Sigmoid colon (tissue), 7 donors: ENCODE data around the gene CAMSAP3. TPM values are rescaled to one million over a fixed set of nuclear protein-coding genes. Genes with fewer than 3 reads are reported as not detected.

ENCODE experiments used
- DNase-seq: peaks from one replicate; pipeline ENCODE4 v3.0.0-alpha.2; 2019
- H3K27ac ChIP-seq, 4 donors: fragments of 200-600 bp; sonication (generic); one replicate each; pipeline ENCODE4 v1.5.1; 2016 to 2019; ENCODE audit warnings: mild to moderate bottlenecking in 1 of 4
- H3K27me3 ChIP-seq, 3 donors: fragments of 200-600 bp; sonication (generic); one replicate each; pipeline ENCODE4 v1.5.1; 2019; ENCODE audit warnings: mild to moderate bottlenecking in 1 of 3
- H3K36me3 ChIP-seq, 4 donors: fragments of 200-600 bp; sonication (generic); one replicate each; pipeline ENCODE4 v1.5.1; 2016 to 2019
- H3K4me1 ChIP-seq, 4 donors: fragments of 200-600 bp; sonication (generic); one replicate each; pipeline ENCODE4 v1.5.1; 2017 to 2019
- H3K4me3 ChIP-seq, 4 donors: fragments of 200-600 bp; sonication (generic); one replicate each; pipeline ENCODE4 v1.5.1; 2017 to 2019; ENCODE audit warnings: mild to moderate bottlenecking in 2 of 4, moderate library complexity in 1 of 4
- H3K9me3 ChIP-seq, 4 donors: fragments of 200-600 bp in 3 of 4; sonication (generic) in 3 of 4; one replicate each; pipeline versions ENCODE4 v1.5.1 to v1.6.1; 2013 to 2019
- CTCF ChIP-seq, 4 experiments: fragments of 450-650 bp in 3 of 4; fragments of 200-600 bp in 1 of 4; IDR thresholded peaks; one replicate each; pipeline ENCODE4 v1.5.1; 2016 to 2019; ENCODE audit warnings: antibody characterized with exemption in 4 of 4, mild to moderate bottlenecking in 3 of 4, moderate library complexity in 2 of 4
- EP300 ChIP-seq, 4 donors: sonication (generic); formaldehyde crosslinking; IDR thresholded peaks; one replicate each; pipeline ENCODE4 v1.6.1; 2017; ENCODE audit warnings: antibody characterized with exemption in 4 of 4
- POLR2A ChIP-seq, 2 donors: fragments of 450-650 bp; IDR thresholded peaks; one replicate each; pipeline ENCODE4 v1.6.1; 2016; ENCODE audit warnings: antibody characterized with exemption in 2 of 2, mild to moderate bottlenecking in 2 of 2, moderate library complexity in 2 of 2
- POLR2AphosphoS5 ChIP-seq, 4 donors: sonication (generic); formaldehyde crosslinking; IDR thresholded peaks; one replicate each; pipeline ENCODE4 v1.6.1; 2017; ENCODE audit warnings: antibody characterized with exemption in 4 of 4
- WGBS, 2 donors: extraction: QIAGEN DNeasy Blood & Tissue Kit; methylation state at CpG; one replicate each; pipeline ENCODE4 v1.1.7; 2013; 5-methylcytosine and 5-hydroxymethylcytosine counted together
- intact Hi-C: fragments of 100-400 bp; cut with DNase I; formaldehyde crosslinking; loops from one replicate; pipeline ENCODE4 v1.15.1; 2023
- polyA plus RNA-seq, 3 donors: library from polyadenylated mRNA; stranded (reverse); fragments of 200-250 nt; gene quantifications; one replicate each; pipeline ENCODE4 v1.2.3, GENCODE V29; 2013
- total RNA-seq, 4 donors: library from RNA; depleted of rRNA; stranded (reverse); fragments of >200 nt; gene quantifications; one replicate each; pipeline ENCODE4 v1.1.0, GENCODE V29; 2016
- donor health status: healthy with polysubstance abuse.
- donor health status: Bipolar disorder and iron deficiency.
- donor health status: healthy.

Gene CAMSAP3
- total and polyA plus RNA-seq, 7 donors: under 0.01 to 37.2 (median 7.9) TPM; not detected in 1

GRCh38 chr19:7617172-7617571, 21.5 kb downstream of the CAMSAP3 start:
- H3K36me3 ChIP-seq: peaks cover 25 to 45% (median 29%) of the 10 kb centered on the region in 4 donors
- no peaks in the 10 kb centered on the region for H3K27me3 ChIP-seq
- WGBS, 2 donors: 93 to 94% methylated on average over 12 of the region's 12 CpGs
- H3K9me3 ChIP-seq: no peaks in the 10 kb centered on the region
- H3K4me1 ChIP-seq: peaks cover 0 to 12% (median 2%) of the 10 kb centered on the region in 4 donors
- no peak for DNase-seq
- intact Hi-C loops: no loop called here
- TF ChIP-seq POLR2A (IDR thresholded peaks at IDR 0.05) (no peak), POLR2AphosphoS5 (IDR thresholded peaks at IDR 0.05) (no peak), CTCF (IDR thresholded peaks at IDR 0.05) (no peak), EP300 (IDR thresholded peaks at IDR 0.05) (no peak)
- H3K27ac ChIP-seq: no peak overlapping the region
- H3K4me3 ChIP-seq: no peak overlapping the region

GRCh38 chr19:7617735-7618134, 22.1 kb downstream of the CAMSAP3 start:
- no peak for DNase-seq
- no peaks in the 10 kb centered on the region for H3K9me3 ChIP-seq
- WGBS, 2 donors: 86 to 90% methylated on average over 28 of the region's 28 CpGs
- peaks cover 30 to 50% (median 35%) of the 10 kb centered on the region in 4 donors for H3K36me3 ChIP-seq
- peaks cover 0 to 12% (median 2%) of the 10 kb centered on the region in 4 donors for H3K4me1 ChIP-seq
- intact Hi-C loops: no loop called here
- H3K27ac ChIP-seq: no peak overlapping the region
- H3K4me3 ChIP-seq: no peak overlapping the region
- no peaks in the 10 kb centered on the region for H3K27me3 ChIP-seq
- no peak for TF ChIP-seq POLR2AphosphoS5 (IDR thresholded peaks at IDR 0.05)

GRCh38 chr19:7618348-7618747, 22.7 kb downstream of the CAMSAP3 start:
- no peak for DNase-seq
- H3K4me1 ChIP-seq: peaks cover 0 to 12% (median 2%) of the 10 kb centered on the region in 4 donors
- intact Hi-C loops: no loop called here
- H3K27ac ChIP-seq: no peak overlapping the region
- H3K27me3 ChIP-seq: no peaks in the 10 kb centered on the region
- peaks cover 37 to 57% (median 41%) of the 10 kb centered on the region in 4 donors for H3K36me3 ChIP-seq
- WGBS, 2 donors: 60 to 81% methylated on average over 4 of the region's 4 CpGs
- no peak overlapping the region for H3K4me3 ChIP-seq
- H3K9me3 ChIP-seq: no peaks in the 10 kb centered on the region
- TF ChIP-seq EP300 (IDR thresholded peaks at IDR 0.05): no peak
- no peak for TF ChIP-seq POLR2AphosphoS5 (IDR thresholded peaks at IDR 0.05)
- no peak for TF ChIP-seq CTCF (IDR thresholded peaks at IDR 0.05)
- TF ChIP-seq POLR2A (IDR thresholded peaks at IDR 0.05): no peak

- 20 to 72% methylated on average over 21 of the region's 21 CpGs for WGBS, 2 donors
- TF ChIP-seq POLR2AphosphoS5 (IDR thresholded peaks at IDR 0.05) (no peak), CTCF (IDR thresholded peaks at IDR 0.05) (no peak), POLR2A (IDR thresholded peaks at IDR 0.05) (no peak), EP300 (IDR thresholded peaks at IDR 0.05) (no peak)
- Histone ChIP-seq H3K27ac (peak overlapping the region in 1 of 4 donors; percentile 21), H3K9me3 (no peaks in the 10 kb centered on the region), H3K4me3 (no peak overlapping the region), H3K27me3 (no peaks in the 10 kb centered on the region), H3K4me1 (peaks cover 0 to 12% (median 2%) of the 10 kb centered on the region in 4 donors), H3K36me3 (peaks cover 41 to 62% (median 45%) of the 10 kb centered on the region in 4 donors)
- intact Hi-C loops: no loop called here
- no peak for DNase-seq
Observed at GRCh38 chr19:7618771-7619510, 23.3 kb downstream of the CAMSAP3 start.

GRCh38 chr19:7619671-7620441, 24.2 kb downstream of the CAMSAP3 start:
- Histone ChIP-seq H3K9me3 (no peaks in the 10 kb centered on the region), H3K4me3 (no peak overlapping the region), H3K36me3 (peaks cover 41 to 72% (median 49%) of the 10 kb centered on the region in 4 donors), H3K27ac (no peak overlapping the region), H3K27me3 (no peaks in the 10 kb centered on the region), H3K4me1 (peaks cover 0 to 12% (median 2%) of the 10 kb centered on the region in 4 donors)
- DNase-seq: no peak
- intact Hi-C loops: loop anchor here (10.0 kb wide), 1 partner anchor 225 kb away; no protein-coding TSS in a partner anchor
- TF ChIP-seq CTCF (IDR thresholded peaks at IDR 0.05) (no peak), POLR2AphosphoS5 (IDR thresholded peaks at IDR 0.05) (no peak), POLR2A (IDR thresholded peaks at IDR 0.05) (no peak), EP300 (IDR thresholded peaks at IDR 0.05) (no peak)
- WGBS, 2 donors: 63 to 88% methylated on average over 48 of the region's 48 CpGs
